ENCODE measurements around the gene WEE2. TPM values are rescaled to one million over a fixed set of nuclear protein-coding genes. Genes with fewer than 3 reads are reported as not detected.

Gene WEE2
- total and polyA plus RNA-seq, 8 donors: 0.02 to 0.19 (median 0.12) TPM; not detected in 5

GRCh38 chr7:141700848-141701371, 7.2 kb upstream of the WEE2 start:
- Histone ChIP-seq H3K4me1 (peaks cover 23 to 27% (median 25%) of the 10 kb centered on the region in 3 donors), H3K4me3 (peak overlapping the region; percentile 51 to 83 (median 78)), H3K9me3 (no peaks in the 10 kb centered on the region), H3K27ac (peak overlapping the region in 3 of 4 donors; percentile 70 to 83 (median 78)), H3K27me3 (no peaks in the 10 kb centered on the region), H3K36me3 (no peaks in the 10 kb centered on the region)
- peak in 3 of 4 donors; percentile 11 to 25 (median 22) for ATAC-seq
- intact Hi-C loops (cut with DNase I): no loop called here
- peak in 1 of 6 donors; percentile 16 for DNase-seq
- WGBS, 2 donors: 7 to 9% methylated on average over 20 of the region's 20 CpGs
- no peak for FAIRE-seq
- no peak for TF ChIP-seq CTCF (IDR thresholded peaks at IDR 0.05)

GRCh38 chr7:141701489-141702046, 6.6 kb upstream of the WEE2 start:
- intact Hi-C loops (cut with DNase I): no loop called here
- Histone ChIP-seq H3K27me3 (no peaks in the 10 kb centered on the region), H3K27ac (peak overlapping the region; percentile 52 to 83 (median 74)), H3K36me3 (no peaks in the 10 kb centered on the region), H3K4me1 (peaks cover 17 to 20% (median 19%) of the 10 kb centered on the region in 3 donors), H3K9me3 (no peaks in the 10 kb centered on the region), H3K4me3 (peak overlapping the region; percentile 51 to 83 (median 78))
- ATAC-seq (peak; percentile 48 to 75 (median 70)), FAIRE-seq (no peak), DNase-seq (peak; percentile 46 to 79 (median 53))
- 1% methylated on average over 19 to 59 of the region's 59 CpGs for WGBS, 2 donors
- TF ChIP-seq CTCF (IDR thresholded peaks at IDR 0.05): no peak

GRCh38 chr7:141702047-141702567, 6.0 kb upstream of the WEE2 start, which contains the start of gene DENND11:
Gene DENND11 (minus strand): TSS chr7:141702166. CDS start chr7:141702153, 13 bp downstream.
- TF ChIP-seq CTCF (IDR thresholded peaks at IDR 0.05): no peak
- no peaks in the 10 kb centered on the region for H3K27me3 ChIP-seq
- 0 to 1% methylated on average over 54 to 62 of the region's 62 CpGs for WGBS, 2 donors
- H3K4me3 ChIP-seq: peak within 1 kb of the TSS; percentile 51 to 83 (median 78)
- ATAC-seq (peak; percentile 80 to 85 (median 82)), FAIRE-seq (no peak), DNase-seq (peak; percentile 55 to 86 (median 68))
- peaks cover 11 to 16% (median 13%) of the 10 kb centered on the region in 3 donors for H3K4me1 ChIP-seq
- H3K36me3 ChIP-seq: no peaks in the 10 kb centered on the region
- H3K9me3 ChIP-seq: no peaks in the 10 kb centered on the region
- intact Hi-C loops (cut with DNase I): no loop called here
- peak within 1 kb of the TSS; percentile 54 to 83 (median 74) for H3K27ac ChIP-seq

- intact Hi-C loops (cut with DNase I): no loop called here
- ATAC-seq (no peak), FAIRE-seq (no peak)
Observed at GRCh38 chr7:141702892-141703291, 5.3 kb upstream of the WEE2 start.

More at GRCh38 chr7:141702892-141703291, 5.3 kb upstream of the WEE2 start:
- Histone ChIP-seq H3K27ac (peak overlapping the region in 2 of 4 donors; percentile 66 to 76), H3K4me1 (peaks cover 7 to 10% (median 7%) of the 10 kb centered on the region in 3 donors), H3K36me3 (no peaks in the 10 kb centered on the region), H3K9me3 (no peaks in the 10 kb centered on the region), H3K4me3 (peak overlapping the region in 2 of 4 donors; percentile 59 to 80), H3K27me3 (no peaks in the 10 kb centered on the region)
- 30 to 39% methylated on average over 4 of the region's 4 CpGs for WGBS, 2 donors
- DNase-seq: no peak
- TF ChIP-seq CTCF (IDR thresholded peaks at IDR 0.05): no peak

All from pancreas (tissue), 10 donors.